Suppressor macrophage (primary cell): Measurements from ENCODE around the gene VGLL4.
"Not testable (repeated sequence)": the region's sequence is repeated elsewhere in the genome, so short reads cannot be mapped to it uniquely, and the experiment has no call there.

ENCODE experiments used
- DNase-seq, 4 experiments: peaks; one replicate each; pipeline ENCODE4 v3.0.0-alpha.2; 2020 to 2022
- total RNA-seq, 17 experiments: gene quantifications; one replicate each; lab custom pipeline; 2026; ENCODE audit warnings: mixed read lengths in 6 of 17, inconsistent platforms in 3 of 17; lab: John Stamatoyannopoulos, UW

The VGLL4 gene
- total RNA-seq: 20.8 to 69.6 (median 51.5) reads per million in 17 experiments

- peak; percentile 85 to 93 (median 92) for DNase-seq
These were observed at the start of gene VGLL4 for GRCh38 chr3:11643605-11644087. VGLL4 (minus strand) TSS chr3:11643915; CDS start chr3:11643518, 397 bp downstream.

GRCh38 chr3:11692532-11692813 lies 48.8 kb upstream of the VGLL4 start:
- no peak for DNase-seq

GRCh38 chr3:11691767-11692531 lies 48.2 kb upstream of the VGLL4 start:
- DNase-seq: no peak

GRCh38 chr3:11690863-11691766 lies 47.4 kb upstream of the VGLL4 start:
- DNase-seq: no peak

GRCh38 chr3:11689749-11690148 lies 46.0 kb upstream of the VGLL4 start:
- no peak for DNase-seq

- DNase-seq: not testable (repeated sequence)
These were observed 41.3 kb upstream of the VGLL4 start for GRCh38 chr3:11684980-11685379.

- DNase-seq: no peak
These were observed 36.8 kb upstream of the VGLL4 start for GRCh38 chr3:11680509-11680908.

- no peak for DNase-seq
These were observed 36.2 kb upstream of the VGLL4 start for GRCh38 chr3:11679964-11680363.

- no peak for DNase-seq
These were observed 28.6 kb upstream of the VGLL4 start for GRCh38 chr3:11672363-11672762.

GRCh38 chr3:11671648-11672100 lies 28.0 kb upstream of the VGLL4 start:
- peak in 3 of 4 experiments; percentile 32 to 46 (median 37) for DNase-seq

GRCh38 chr3:11668243-11669235 lies 24.8 kb upstream of the VGLL4 start:
- no peak for DNase-seq

GRCh38 chr3:11665331-11665730 lies 21.6 kb upstream of the VGLL4 start:
- DNase-seq: no peak

GRCh38 chr3:11662392-11662990 lies 18.8 kb upstream of the VGLL4 start:
- DNase-seq: peak in 2 of 4 experiments; percentile 2 to 8

- DNase-seq: peak in 3 of 4 experiments; percentile 12 to 46 (median 28)
These were observed 18.1 kb upstream of the VGLL4 start for GRCh38 chr3:11661827-11662226.

- DNase-seq: no peak
These were observed 17.4 kb upstream of the VGLL4 start for GRCh38 chr3:11661052-11661656.

GRCh38 chr3:11660242-11660641 lies 16.5 kb upstream of the VGLL4 start:
- DNase-seq: no peak

GRCh38 chr3:11658180-11658579 lies 14.5 kb upstream of the VGLL4 start:
- DNase-seq: no peak

- no peak for DNase-seq
These were observed 11.6 kb upstream of the VGLL4 start for GRCh38 chr3:11655196-11655928.

- DNase-seq: peak in 1 of 4 experiments; percentile 6
These were observed 10.5 kb upstream of the VGLL4 start for GRCh38 chr3:11654166-11654565.

- no peak for DNase-seq
These were observed 9.8 kb upstream of the VGLL4 start for GRCh38 chr3:11653298-11654055.
